T-helper 17 cell (primary cell): ENCODE results near the gene OCA2. TPM values are rescaled to one million over a fixed set of nuclear protein-coding genes. Genes with fewer than 3 reads are reported as not detected.

ENCODE experiments used
- ATAC-seq: fragments of 150-1000 bp; cut with Tn5 transposase; 2 replicates; pipeline ENCODE4 v1.10.0; 2021; ENCODE audit warnings: mild to moderate bottlenecking, moderate library complexity
- DNase-seq, 3 donors: peaks; one replicate each; pipeline versions ENCODE4 v3.0.0 to v3.0.0-alpha.2; 2020 to 2021
- H3K9me3 ChIP-seq: one replicate; pipeline ENCODE4 v1.7.0; 2013; ENCODE audit warnings: low read length, mild to moderate bottlenecking; ENCODE audit not compliant: control insufficient read depth, poor library complexity, severe bottlenecking
- H3K27ac Mint-ChIP-seq: one replicate; pipeline ENCODE4 v1.8.0; 2022; ENCODE audit warnings: mild to moderate bottlenecking, moderate library complexity, mixed read lengths
- H3K27me3 Mint-ChIP-seq: one replicate; pipeline ENCODE4 v1.8.0; 2022; ENCODE audit warnings: mixed read lengths
- H3K36me3 Mint-ChIP-seq: one replicate; pipeline ENCODE4 v1.8.0; 2022; ENCODE audit warnings: low read depth, mixed read lengths
- H3K4me1 Mint-ChIP-seq: one replicate; pipeline ENCODE4 v1.8.0; 2022; ENCODE audit warnings: mild to moderate bottlenecking, mixed read lengths
- H3K4me3 Mint-ChIP-seq: one replicate; pipeline ENCODE4 v1.8.0; 2022; ENCODE audit warnings: mild to moderate bottlenecking, moderate library complexity, mixed read lengths
- total RNA-seq, 4 donors: library from RNA in 2 of 4; stranded (reverse) in 2 of 4; gene quantifications; one replicate each; pipeline ENCODE4 v1.2.3 and lab custom pipeline; 2022 to 2026

Gene OCA2
- total RNA-seq, 2 donors from 2014 or later = not detected

DNA sequence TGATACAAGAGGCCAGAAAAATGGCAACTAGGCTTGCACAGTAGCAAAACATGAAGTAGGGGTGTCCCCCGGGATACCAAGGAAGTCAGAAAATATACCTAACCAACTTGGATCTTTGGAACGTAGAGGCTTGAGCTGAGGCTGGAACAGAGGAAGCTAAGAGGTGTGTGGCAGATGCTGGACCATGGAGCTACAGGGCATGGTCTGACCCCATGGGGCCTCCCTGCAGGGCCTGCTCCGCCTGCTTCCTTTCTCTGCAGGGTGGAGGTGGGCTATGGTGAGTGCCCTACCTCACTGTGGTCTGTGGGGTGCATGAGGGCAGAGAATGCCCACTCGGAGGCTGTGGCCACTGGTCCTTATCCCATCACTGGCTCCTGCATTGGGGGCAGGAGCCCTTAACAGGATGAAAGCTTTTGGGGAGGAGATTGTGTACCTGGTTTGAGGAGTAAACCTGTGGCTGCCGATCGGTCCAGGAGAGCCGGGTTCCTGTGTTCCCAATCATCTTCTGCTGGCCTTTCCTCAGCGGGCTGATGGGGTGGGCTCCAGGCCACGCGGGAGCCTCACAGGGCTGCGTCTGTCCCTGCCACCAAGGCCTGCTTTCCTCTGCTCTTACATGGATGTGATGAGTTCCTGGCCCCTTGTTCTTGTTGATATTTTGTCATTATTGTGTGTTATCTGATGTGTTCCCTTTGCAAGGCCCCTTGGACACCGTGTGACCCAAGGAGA is 96.8 kb downstream of the OCA2 start:
- Mint-ChIP-seq H3K4me3 (no peak overlapping the region), H3K36me3 (no peaks in the 10 kb centered on the region), H3K27ac (no peak overlapping the region), H3K4me1 (no peaks in the 10 kb centered on the region), H3K27me3 (no peaks in the 10 kb centered on the region)
- no peak for ATAC-seq
- DNase-seq = no peak
- H3K9me3 ChIP-seq = no peaks in the 10 kb centered on the region

DNA sequence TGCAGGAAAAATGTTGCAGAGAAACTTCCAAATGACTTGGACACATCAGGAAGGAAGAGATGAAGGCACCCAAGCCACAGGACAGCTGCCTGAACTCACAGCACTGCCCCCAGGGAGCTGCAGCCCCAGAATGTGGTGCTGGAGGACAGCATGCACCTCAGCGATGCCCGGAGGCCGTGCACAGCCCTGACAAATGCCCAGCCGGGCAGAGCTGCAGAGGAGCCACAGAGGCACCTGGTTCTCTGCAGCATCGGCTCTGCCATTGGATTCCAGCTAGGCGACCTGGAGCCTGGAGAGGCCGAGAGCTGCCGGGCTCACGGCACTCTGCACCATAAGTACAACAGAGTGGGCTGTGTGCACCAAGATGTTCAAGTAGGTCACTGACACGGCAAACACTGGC is 97.5 kb downstream of the OCA2 start:
- no peaks in the 10 kb centered on the region for H3K4me1 Mint-ChIP-seq
- no peaks in the 10 kb centered on the region for H3K27me3 Mint-ChIP-seq
- H3K4me3 Mint-ChIP-seq = no peak overlapping the region
- H3K9me3 ChIP-seq = no peaks in the 10 kb centered on the region
- H3K36me3 Mint-ChIP-seq = no peaks in the 10 kb centered on the region
- H3K27ac Mint-ChIP-seq = no peak overlapping the region
- ATAC-seq (no peak), DNase-seq (no peak)

DNA sequence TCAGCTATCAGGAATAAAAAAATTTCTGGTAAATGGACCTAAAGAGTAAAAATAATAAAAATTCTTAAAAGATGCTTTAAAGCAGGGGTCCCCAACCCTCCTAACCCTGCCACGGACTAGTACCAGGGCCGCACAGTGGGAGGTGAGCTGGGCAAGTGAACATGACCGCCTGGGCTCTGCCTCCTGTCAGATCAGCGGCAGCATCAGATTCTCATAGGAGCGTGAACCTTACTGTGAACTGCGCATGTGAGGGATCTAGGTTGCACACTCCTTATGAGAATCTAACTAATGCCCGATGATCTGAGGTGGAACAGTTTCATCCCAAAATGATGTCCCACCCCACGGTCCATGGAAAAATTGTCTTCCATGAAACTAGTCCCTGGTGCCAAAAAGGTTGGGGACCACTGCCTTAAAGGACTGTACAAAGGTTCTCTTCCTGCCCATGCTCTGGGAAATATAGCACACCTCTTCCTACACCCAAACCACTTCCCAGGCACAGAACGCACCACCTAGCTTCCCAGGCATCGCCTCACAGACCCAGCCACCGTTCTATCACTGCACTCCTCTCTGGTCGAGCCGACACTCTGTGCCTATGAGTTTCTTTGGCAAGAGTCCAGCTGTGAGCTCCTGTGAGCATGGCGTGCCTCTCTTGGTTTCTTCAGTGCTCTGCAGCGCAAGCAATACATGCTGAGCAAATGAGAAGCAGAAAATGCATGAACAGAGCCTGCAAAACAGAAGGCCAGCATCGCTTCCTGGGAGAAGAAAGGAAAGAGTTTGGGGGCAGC is 104.9 kb downstream of the OCA2 start:
- H3K36me3 Mint-ChIP-seq = no peaks in the 10 kb centered on the region
- H3K9me3 ChIP-seq = no peaks in the 10 kb centered on the region
- DNase-seq (no peak), ATAC-seq (no peak)
- peaks cover 8% of the 10 kb centered on the region for H3K27me3 Mint-ChIP-seq
- no peaks in the 10 kb centered on the region for H3K4me1 Mint-ChIP-seq
- H3K27ac Mint-ChIP-seq = no peak overlapping the region
- no peak overlapping the region for H3K4me3 Mint-ChIP-seq

DNA sequence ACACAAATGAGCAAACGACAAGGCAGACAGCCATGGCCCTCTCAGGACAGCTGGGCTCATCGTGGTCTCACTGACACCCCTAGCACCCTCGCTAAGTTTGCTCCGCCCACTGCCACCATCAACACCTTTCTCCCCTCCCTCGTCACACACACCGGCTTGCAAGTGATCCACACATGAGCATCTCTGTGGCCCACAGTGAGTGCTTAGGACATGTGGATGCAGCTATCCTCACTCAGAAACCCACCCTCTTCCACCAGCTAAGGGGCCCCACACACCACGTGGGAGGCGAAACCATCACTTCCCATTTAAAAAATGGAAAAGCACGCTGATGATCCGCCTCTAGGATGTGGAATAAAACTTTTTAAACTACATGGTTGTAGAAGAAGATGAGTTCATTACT is 105.6 kb downstream of the OCA2 start:
- DNase-seq = no peak
- H3K9me3 ChIP-seq = no peaks in the 10 kb centered on the region
- Mint-ChIP-seq H3K4me1 (no peaks in the 10 kb centered on the region), H3K27ac (no peak overlapping the region), H3K4me3 (no peak overlapping the region), H3K36me3 (no peaks in the 10 kb centered on the region), H3K27me3 (peaks cover 8% of the 10 kb centered on the region)
- no peak for ATAC-seq

DNA sequence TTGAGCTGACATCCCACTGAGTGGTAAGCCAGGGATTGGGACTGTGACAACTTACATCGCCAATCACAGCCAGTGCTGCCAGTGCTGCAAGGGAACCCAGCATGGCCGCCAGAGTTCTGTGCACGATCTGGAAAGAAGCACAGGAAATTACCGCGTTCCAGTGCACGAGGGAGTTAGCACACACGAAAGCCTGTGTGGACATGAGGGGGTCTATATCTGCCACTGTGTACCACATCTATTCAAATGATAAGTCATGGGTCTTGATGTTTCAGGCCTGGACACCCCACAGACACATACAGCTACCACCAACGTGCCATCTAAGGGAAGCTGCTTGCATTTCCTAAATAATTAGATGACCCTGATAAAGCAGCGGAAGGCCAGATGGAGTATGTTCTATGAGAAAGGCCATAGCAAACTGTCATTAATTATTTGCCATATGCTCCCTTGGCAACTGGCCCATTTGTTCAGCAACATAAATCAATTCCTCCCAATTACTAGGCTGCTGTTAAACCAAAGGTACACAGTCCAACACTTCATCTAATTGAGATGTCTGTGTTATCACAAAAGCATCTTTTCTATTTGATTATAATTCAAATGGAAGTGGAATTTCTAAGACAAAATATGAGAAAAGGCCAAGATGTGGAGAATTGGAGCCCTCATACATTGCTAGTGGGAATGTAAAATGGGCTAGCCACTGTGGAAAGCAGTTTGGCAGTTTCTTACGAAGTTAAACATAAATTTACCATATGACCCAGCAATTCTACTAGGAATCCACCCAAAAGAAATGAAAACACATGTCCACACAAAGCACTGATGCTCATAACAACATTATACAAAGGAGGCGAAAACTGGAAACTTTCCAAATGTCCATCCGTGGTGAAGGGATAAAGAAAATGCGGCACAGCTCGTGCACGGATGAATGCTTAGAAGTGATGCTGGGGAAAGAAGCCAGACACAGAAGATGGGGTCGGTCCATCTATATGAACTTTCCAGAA is 108.3 kb downstream of the OCA2 start:
- Mint-ChIP-seq H3K27ac (no peak overlapping the region), H3K4me3 (no peak overlapping the region), H3K36me3 (peaks cover 3% of the 10 kb centered on the region), H3K27me3 (peaks cover 12% of the 10 kb centered on the region), H3K4me1 (no peaks in the 10 kb centered on the region)
- no peak for ATAC-seq
- DNase-seq = no peak
- no peaks in the 10 kb centered on the region for H3K9me3 ChIP-seq

DNA sequence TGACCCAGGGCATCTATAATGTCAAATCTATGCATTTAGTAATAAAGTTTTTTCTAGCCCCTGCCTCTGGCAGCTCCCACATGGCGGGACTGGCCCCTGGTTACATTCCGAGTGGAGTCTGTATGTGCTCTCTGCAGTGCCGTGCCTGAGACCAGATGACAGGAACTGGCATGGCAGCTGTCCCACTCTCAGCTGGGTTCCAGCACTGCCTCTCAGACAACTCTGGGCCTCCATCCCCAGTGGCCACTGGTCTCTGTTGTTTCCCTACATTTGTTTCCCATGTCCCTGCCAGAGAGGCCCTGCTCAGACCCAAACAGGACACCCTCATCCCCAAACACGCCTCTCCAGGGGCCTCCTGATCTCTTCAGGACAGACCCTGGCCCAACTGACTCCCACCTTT is 109.3 kb downstream of the OCA2 start:
- Mint-ChIP-seq H3K4me3 (no peak overlapping the region), H3K27me3 (peaks cover 10% of the 10 kb centered on the region), H3K36me3 (peaks cover 3% of the 10 kb centered on the region), H3K4me1 (no peaks in the 10 kb centered on the region), H3K27ac (no peak overlapping the region)
- no peaks in the 10 kb centered on the region for H3K9me3 ChIP-seq
- ATAC-seq = no peak
- no peak for DNase-seq

DNA sequence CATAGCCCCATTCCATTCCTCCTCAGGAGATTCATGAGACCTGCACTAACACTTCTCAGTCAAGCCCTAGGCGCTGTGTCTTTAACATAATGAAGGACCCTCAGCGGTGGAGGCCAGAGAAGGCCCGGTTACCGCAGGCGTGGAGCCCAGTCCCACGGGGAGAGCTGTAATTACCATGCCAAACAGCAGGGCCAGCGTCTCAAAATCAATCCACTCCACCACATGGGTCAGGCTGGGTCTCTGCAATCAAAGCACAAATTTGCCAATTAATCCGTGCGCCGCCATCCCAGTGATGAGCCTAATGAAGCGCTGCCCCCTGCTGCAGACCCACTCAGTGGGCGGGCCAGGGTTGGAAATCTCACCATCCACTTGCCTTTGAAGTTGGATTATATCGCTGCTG is 109.7 kb downstream of the OCA2 start:
- no peaks in the 10 kb centered on the region for H3K4me1 Mint-ChIP-seq
- H3K9me3 ChIP-seq = no peaks in the 10 kb centered on the region
- DNase-seq = no peak
- no peak overlapping the region for H3K4me3 Mint-ChIP-seq
- H3K36me3 Mint-ChIP-seq = peaks cover 3% of the 10 kb centered on the region
- H3K27ac Mint-ChIP-seq = no peak overlapping the region
- H3K27me3 Mint-ChIP-seq = peaks cover 6% of the 10 kb centered on the region
- ATAC-seq = no peak

DNA sequence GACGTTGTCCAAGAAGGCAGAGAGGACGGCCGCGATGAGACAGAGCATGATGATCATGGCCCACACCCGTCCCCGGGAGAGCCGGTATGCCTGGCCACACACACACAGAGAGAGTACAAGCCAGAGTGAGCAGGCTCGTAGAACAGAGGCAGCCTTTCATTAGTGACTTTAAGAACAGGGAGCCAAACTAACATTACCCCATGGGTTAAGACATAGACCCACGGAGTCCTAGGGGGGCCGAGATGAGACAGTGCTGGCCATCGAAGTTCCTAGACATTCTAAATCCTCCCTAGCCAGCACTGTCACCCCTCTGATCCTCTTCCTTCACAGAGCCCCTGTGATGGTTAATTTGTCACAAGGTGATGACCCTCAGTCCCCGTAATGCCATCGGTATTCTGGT is 114.0 kb downstream of the OCA2 start:
- H3K36me3 Mint-ChIP-seq = peaks cover 3% of the 10 kb centered on the region
- H3K27ac Mint-ChIP-seq = no peak overlapping the region
- H3K4me1 Mint-ChIP-seq = no peaks in the 10 kb centered on the region

DNA sequence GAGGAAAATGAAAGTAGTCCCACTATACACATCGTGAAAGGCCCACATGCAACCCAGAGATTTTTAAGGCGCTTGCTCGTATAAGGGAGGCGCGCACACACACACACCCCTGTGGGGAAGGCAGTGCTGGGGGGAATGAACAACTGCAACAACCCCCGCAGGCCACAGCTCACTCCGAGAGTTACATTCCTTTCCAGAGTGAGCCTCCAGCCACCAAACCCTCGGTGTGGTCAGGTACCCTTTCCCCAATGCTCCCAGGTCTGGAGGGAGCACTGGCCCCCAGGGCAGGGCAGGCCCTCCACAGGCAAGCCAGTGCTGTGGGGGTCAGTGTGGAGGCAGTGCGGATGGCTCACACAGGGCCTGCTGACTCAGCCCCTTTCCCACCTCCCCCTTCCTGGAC is 115.6 kb downstream of the OCA2 start:
- DNase-seq (no peak), ATAC-seq (no peak)
- peaks cover 14% of the 10 kb centered on the region for H3K27me3 Mint-ChIP-seq
- no peaks in the 10 kb centered on the region for H3K9me3 ChIP-seq
- peaks cover 3% of the 10 kb centered on the region for H3K36me3 Mint-ChIP-seq
- H3K27ac Mint-ChIP-seq = no peak overlapping the region
- H3K4me1 Mint-ChIP-seq = no peaks in the 10 kb centered on the region
- H3K4me3 Mint-ChIP-seq = no peak overlapping the region

More for the DNA sequence above, 114.0 kb downstream of the OCA2 start:
- H3K27me3 Mint-ChIP-seq = peaks cover 14% of the 10 kb centered on the region
- no peak for DNase-seq
- ATAC-seq = no peak
- H3K9me3 ChIP-seq = no peaks in the 10 kb centered on the region
- H3K4me3 Mint-ChIP-seq = no peak overlapping the region

DNA sequence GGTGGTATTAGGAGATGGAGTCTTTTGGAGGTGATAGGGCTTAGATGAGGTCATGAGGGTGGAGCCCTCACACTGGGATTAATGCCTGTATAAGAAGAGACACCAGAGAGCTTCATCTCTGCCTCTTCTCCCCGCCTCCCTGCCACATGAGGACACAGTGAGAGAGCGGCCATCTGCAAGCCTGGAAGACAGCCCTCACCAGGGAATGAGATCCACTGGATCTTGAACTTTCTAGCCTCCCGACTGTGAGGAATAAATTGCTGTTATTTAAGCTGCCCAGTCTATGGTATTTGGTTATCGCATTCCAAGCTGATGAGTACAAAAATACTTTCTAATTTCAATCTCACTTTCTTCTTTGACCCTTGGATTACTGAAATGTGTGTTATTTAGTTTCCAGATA is 121.4 kb downstream of the OCA2 start:
- ATAC-seq (no peak), DNase-seq (no peak)
- Mint-ChIP-seq H3K4me3 (no peak overlapping the region), H3K27me3 (peaks cover 10% of the 10 kb centered on the region), H3K27ac (no peak overlapping the region), H3K36me3 (no peaks in the 10 kb centered on the region), H3K4me1 (no peaks in the 10 kb centered on the region)
- H3K9me3 ChIP-seq = no peaks in the 10 kb centered on the region

DNA sequence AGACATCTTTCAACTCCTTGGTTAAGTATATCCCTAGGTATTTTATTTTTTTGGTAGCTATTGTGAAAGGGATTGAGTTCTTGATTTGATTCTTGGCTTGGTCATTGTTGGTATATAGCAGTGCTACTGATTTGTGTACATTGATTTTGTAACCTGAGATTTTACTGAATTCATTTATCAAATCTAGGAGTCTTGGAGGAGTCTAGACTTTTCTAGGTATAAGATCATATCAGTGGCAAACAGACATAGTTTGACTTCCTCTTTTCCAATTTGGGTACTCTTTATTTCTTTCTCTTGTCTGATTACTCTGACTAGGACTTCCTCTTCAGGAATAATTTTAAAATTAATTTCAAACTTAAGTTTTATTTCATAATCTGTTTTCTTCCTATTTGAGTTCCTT is 125.2 kb downstream of the OCA2 start:
- no peak overlapping the region for H3K27ac Mint-ChIP-seq
- H3K27me3 Mint-ChIP-seq = no peaks in the 10 kb centered on the region
- no peak for DNase-seq
- no peak for ATAC-seq
- no peaks in the 10 kb centered on the region for H3K4me1 Mint-ChIP-seq
- H3K9me3 ChIP-seq = no peaks in the 10 kb centered on the region
- no peak overlapping the region for H3K4me3 Mint-ChIP-seq
- H3K36me3 Mint-ChIP-seq = no peaks in the 10 kb centered on the region

DNA sequence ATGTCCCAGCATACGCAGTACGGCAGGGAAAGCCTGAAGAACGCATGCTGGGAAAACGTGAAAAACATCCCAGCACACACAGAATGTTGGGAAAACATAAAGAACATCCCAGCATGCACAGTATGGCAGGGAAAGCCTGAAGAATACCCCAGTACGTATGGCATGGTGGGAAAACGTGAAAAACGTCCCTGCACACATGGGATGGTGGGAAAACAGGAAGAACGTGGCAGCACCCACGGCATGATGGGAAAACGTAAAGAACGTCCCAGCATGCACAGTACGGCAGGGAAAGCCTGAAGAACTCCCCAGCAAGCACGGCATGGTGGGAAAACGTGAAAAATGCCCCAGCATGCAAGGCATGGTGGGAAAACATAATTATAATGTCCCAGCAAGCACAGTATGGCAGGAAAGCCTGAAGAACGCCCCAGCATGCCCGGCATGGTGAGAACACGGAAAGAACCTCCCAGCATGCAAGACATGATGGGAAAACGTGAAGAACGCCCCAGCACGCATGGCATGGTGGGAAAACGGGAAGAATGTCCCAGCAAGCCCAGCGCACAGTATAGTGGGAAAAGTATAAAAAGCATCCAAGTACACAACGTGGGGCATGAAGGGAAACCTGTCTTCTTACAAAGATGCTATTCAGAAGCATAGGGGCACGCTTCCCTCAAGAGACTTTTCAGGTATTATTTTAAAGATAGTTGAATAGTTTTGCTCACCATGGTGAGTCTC is 128.3 kb downstream of the OCA2 start:
- H3K4me1 Mint-ChIP-seq = no peaks in the 10 kb centered on the region
- H3K27me3 Mint-ChIP-seq = no peaks in the 10 kb centered on the region
- no peak for DNase-seq
- H3K27ac Mint-ChIP-seq = no peak overlapping the region
- ATAC-seq = no peak
- H3K4me3 Mint-ChIP-seq = no peak overlapping the region
- H3K9me3 ChIP-seq = no peaks in the 10 kb centered on the region
- H3K36me3 Mint-ChIP-seq = no peaks in the 10 kb centered on the region
